Measurements from ENCODE around the gene NCS1.
"Not testable (repeated sequence)": the region's sequence is repeated elsewhere in the genome, so short reads cannot be mapped to it uniquely, and the experiment has no call there.

Gene NCS1

GRCh38 chr9:130240410-130241197 is 68.4 kb downstream of the NCS1 start:
- peak; percentile 65 for DNase-seq

DNA sequence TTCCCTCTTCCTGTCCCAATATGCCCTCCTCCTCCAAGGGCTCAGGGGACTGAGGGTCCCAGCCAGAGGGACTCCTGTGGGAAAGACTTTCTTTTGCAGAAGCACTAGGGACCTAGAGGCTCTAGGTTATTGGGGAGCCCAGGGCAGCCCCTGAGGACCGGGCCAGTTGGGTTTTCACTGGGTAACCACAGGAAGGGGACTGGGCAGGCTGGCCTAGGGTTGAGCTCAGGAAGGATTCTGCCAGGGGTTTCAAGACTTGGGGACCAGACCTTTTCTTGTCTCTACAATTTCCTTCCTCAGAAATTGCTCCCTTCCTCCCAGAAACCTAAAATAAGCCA is 69.0 kb downstream of the NCS1 start:
- no peak for DNase-seq

DNA sequence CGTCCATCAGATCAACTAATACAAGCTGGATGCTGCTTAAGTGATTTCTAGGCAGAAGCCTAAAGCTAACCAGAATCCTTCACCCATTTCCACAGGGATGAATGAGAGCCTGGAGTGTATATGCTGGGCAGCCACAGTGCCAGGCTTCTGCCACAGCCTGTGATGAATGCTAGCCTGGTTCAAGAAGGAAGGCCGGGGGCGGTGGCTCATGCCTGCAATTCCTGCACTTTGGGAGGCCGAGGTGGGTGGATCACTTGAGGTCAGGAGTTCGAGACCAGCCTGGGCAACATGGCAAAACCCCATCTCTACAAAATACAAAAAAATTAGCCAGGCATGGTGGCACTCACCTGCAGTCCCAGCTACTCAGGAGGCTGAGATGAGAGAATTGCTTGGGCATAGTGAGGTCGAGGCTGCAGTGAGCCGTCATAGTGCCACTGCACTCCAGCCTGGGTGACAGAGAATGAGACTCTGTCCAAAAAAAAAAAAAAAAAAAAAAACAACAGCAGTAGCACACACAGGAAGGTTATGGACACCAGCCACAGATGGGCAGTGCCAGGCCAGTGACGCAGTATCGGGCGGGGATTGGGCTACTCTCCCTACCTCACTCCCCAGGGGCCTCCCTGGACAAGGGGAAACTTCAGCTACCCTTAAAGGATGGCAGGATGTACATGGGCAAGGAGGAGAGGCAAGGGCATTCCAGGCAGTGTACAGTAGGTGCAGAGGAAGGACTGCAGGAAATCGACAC is 70.2 kb downstream of the NCS1 start:
- DNase-seq: no peak

- DNase-seq: peak; percentile 80
Observed at GRCh38 chr9:130243015-130243881, 71.0 kb downstream of the NCS1 start.

GRCh38 chr9:130243882-130244170 is 71.6 kb downstream of the NCS1 start:
- no peak for DNase-seq

DNA sequence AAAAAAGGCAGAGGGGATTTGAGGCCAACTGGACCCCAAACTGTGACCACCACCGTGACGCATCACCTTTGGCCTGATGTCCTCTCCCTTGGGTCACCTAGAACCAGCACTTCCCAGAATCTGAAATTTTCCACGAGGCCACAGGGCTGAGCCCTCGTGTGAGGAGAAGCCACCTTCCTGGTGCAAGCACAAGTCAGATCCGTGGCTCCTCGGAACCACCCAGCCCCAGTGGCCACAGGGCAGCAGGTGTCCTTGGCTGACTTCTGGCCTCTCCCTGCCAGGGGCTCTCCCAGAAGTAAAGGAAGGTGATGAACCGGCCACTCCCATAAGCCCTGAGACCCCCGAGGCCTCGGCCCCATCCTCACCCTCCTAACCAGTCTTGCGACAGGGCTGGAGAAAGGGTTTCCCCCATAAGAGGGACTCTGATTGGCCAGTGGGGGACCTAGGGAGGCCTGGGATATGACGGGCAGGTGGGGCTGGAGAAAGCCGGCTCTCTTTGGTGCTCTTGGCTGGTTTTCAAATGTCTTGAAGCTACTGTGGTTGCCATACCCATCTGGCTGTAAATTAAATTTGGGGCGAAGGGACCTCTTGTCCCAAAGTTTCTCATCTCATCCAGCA is 72.5 kb downstream of the NCS1 start:
- no peak for DNase-seq

- DNase-seq: no peak
Observed at GRCh38 chr9:130245474-130245873, 73.3 kb downstream of the NCS1 start.

GRCh38 chr9:130246126-130246525 is 73.9 kb downstream of the NCS1 start:
- DNase-seq: no peak

GRCh38 chr9:130254747-130255630 is 82.8 kb downstream of the NCS1 start:
- DNase-seq: no peak

GRCh38 chr9:130255631-130256134 is 83.5 kb downstream of the NCS1 start:
- DNase-seq: no peak

DNA sequence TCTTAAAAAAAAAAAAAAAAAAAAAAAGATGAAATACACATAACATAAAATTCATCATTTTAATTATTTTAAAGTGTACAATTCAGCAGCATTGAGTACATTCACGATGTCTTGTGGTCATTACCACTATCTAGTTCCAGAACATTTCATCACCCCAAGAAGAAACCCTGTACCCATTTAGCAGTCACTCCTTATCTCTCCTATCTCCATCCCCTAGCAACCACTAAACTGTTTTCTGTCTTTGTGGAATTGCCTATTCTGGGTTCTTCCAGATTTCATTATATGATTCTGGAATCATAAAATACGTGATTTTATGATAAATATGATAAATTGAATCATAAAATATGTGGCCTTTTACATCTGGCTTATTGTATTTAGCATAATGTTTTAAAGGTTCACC is 84.4 kb downstream of the NCS1 start:
- no peak for DNase-seq

GRCh38 chr9:130258137-130258536 is 85.9 kb downstream of the NCS1 start:
- DNase-seq: not testable (repeated sequence)

GRCh38 chr9:130259044-130259443 is 86.8 kb downstream of the NCS1 start:
- DNase-seq: no peak

GRCh38 chr9:130260816-130261765 is 88.9 kb downstream of the NCS1 start:
- no peak for DNase-seq

DNA sequence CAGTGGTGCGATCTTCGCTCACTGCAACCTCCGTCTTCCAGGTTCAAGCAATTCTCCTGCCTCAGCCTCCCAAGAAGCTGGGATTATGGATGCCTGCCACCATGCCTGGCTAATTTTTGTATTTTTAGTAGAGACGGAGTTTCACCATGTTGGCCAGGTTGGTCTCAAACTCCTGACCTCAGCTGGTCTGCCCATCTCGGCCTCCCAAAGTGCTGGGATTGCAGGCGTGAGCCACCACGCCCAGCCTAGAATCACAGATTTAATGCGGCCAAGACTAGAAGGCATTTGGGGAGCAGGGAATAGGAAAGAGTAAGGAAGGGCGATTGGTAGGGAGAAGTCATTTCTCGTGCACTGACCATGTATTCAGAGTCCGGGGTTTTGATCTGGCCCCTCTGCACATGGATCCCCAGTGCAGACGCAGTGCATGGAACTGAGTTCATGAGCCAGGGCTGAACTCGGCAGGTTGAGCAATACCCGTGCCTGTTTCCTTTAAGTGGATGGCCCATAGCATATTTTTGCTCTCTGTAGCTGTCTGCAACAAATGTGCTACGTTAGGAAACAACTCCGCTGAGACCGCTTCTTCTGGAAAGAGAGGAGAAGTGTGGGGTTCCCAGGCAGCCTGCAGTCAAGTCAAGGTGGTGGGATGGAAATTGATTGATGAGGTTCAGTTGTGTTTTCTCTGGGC is 90.0 kb downstream of the NCS1 start:
- DNase-seq: no peak

GRCh38 chr9:130262771-130263170 is 90.6 kb downstream of the NCS1 start:
- DNase-seq: no peak

GRCh38 chr9:130263601-130264413 is 91.6 kb downstream of the NCS1 start:
- DNase-seq: no peak

- no peak for DNase-seq
Observed at GRCh38 chr9:130264414-130265350, 92.5 kb downstream of the NCS1 start.

Data from kidney glomerular epithelial cell (primary cell).